ENCODE measurements around the gene CHST8.

Gene CHST8

GRCh38 chr19:33618884-33619283 lies 2.9 kb upstream of the CHST8 start:
- DNase-seq = no peak

GRCh38 chr19:33620611-33621010 lies 1.1 kb upstream of the CHST8 start:
- DNase-seq = no peak

DNA sequence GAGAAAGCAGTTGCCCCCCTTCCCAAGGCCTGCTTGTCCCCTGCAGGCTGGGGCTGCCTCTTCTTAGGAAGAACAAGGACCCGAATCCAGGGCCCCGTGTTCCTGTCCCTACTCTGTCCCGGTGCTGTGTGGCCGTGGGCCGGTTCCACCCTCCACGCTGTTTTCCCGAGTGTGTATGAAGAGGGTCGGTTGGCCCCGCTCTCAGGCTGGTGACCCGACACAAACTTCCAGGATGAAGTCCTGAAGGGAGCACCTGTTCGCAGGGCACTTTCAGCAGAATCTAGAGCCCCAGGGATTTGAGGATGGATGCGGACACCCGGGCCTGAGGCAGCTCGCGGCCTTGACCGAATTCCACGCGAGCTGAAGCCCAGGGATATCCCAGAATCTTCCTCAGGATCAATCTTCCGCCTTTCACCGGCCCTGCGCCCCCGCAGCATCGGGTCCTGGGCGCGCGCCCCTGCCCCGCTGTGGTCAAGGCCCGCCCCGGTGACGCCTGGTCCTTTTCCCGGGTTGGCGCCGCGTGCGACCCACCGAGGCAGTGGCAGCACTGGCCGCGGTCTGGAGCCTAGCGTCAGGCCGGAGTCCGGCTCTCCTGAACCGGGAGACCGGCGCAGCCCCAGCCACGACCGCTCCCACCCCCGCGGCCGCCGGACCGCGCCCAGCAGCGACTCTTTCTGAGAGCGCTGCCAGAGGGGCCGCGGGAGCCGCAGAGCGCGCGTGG lies 528 bp upstream of the CHST8 start:
- peak; percentile 57 for DNase-seq

- DNase-seq = no peak
Measured at GRCh38 chr19:33622505-33622808, 704 bp downstream of the CHST8 start.

DNA sequence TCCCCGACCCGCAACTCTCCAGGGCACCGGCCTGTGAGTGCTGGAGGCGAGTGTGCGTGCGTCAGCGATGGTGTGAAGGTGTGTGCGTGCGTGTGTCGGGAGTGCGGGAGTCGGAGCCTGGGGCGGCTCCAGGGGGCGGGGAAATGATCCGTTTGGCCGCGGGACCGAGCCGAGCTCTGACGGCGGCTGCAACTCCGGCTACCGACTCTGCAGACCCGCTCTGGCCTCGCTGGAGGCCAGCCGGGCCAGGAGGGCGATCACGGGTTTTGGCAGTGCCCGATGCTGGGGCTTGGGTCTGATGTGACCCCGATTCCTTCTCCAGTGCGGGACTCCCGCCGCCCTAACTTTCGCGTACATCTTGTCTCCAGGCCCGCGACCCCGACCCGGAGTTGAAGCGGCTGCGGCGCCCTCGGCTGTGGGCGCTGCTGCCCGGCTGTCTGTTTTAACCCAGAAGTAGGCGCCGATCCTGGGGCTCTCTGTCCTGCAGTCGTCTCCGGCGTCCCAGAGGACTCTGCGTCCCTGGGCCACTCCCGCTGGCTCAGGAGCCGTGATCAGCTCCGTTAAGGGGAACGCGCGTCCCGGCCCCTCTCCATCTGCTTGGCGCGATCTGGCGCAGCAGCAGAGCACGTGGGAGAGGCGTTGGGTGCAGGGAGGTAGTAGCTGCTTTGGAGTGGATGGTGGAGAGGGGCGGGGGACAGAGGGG lies 1.2 kb downstream of the CHST8 start:
- DNase-seq = peak; percentile 74

DNA sequence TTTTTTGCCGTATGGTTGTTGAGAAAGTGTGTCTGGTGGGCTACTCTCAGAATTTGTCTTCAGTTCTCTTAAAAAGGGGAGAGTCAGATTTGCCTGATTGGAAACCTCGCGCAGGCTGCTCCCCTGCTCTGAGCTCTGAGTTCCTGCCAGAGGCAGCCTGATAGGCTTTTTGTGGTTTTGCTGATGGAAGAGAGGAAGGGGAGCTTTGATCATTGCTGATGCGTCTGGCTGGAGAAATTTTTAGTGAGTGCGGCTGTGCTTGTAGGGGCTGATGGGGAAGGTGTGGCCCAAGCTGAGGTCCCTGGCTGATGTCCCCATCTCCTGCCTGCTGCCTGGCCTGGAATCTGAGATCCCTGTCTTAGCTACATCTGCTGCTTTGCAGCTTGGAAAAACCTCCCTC lies 2.8 kb downstream of the CHST8 start:
- peak; percentile 17 for DNase-seq

DNA sequence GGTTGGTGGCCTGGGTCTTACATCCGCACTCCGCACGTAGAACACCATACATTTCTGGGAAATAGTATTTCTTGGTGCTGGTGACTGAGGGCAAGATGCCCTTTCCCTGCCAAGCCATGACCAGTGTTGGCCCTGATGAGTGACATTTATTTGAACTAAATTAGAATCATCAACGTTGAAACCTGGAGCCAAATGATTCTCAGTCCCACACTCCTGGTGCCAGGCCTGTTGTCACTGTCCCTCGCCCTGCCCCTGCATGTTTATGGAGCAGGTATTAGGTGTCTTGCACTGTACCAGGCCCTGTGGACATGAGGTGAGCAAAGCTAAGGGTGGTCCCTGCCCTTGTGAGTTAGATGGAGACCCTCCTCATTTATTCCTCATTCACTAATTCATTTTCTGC lies 5.8 kb downstream of the CHST8 start:
- no peak for DNase-seq

DNA sequence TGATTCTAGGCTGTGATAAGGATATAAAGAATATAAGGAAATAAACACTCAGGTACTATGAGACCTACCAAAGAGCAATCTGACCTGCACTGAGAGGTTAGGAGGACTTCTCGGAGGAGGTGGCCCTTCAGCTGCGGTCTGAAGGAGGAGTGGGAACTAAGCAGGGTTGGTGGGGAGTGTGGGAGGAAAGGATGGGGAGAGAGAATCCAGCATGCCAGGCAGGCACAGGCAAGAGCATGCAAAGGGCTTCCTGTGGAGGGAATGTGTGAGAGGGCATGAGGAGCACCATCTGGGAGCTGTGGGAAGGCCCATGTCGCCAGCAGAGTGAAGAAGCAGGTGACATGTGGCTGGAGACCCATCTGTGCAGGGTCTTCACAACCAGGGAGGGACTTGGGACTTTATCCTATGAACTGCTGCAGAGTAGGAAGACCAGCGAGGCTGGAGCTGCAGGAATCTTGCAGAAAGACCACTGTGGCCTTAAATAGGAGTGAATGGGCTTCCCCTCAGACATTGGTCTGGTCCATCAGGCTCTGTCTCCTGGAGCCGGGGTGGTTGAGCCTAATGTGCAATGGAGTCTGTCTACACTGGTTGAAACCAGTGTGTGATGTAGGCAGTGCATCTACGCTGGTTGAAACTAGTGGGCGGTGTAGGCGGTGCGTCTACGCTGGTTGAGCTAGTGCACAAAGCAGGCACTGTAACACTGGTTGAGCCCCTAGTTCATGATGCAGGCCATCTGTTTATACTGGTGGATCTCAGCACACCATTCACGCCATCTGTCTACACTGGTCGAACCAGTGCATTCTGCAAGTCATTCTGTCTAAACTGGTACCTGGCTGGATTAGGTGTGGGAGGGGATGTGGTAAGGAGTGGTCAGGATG lies 6.4 kb downstream of the CHST8 start:
- no peak for DNase-seq

DNA sequence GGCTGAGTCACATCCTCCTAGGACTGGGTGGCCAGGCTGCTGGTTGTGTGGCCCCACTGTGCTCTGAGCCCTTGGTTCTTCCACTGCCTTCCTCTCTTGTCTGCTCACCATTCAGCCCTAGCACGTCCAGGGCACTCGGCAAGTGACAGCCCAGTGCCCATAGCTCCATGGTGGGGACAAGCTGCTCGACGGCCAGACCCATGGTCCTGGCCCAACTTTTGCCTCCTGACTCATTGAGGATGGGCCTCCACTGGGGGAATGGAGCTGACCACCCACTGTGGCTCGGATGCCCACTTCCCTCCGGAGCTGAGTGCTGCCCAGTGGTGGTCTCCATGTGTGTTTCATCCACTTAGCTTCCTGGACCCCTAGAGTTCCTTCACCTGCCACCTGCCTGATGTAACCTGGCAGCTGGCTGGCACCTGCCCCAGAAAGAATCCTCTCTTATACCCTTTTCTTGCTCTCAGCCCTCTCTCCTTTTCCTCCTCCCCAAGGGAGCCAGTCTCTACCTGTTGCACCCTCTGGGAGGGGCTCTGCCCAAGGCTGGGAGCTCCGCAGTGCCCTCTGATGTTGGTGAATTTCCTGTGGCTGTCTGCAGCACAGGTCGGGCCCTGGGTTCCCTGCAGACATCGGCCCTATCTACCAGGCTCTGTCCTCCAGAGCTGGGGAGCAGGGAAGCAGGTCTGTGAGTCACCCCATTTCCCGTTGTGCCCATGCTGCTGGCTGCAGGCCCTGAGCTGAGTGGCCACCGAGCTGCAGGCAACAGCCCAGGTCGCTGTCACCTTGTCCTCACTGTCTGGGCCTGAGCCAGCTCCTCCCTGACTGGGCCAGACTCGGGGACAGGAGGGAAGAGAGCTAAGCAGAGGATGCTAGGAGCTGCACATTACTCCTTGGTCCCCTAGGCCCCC lies 7.4 kb downstream of the CHST8 start:
- no peak for DNase-seq

- no peak for DNase-seq
Measured at GRCh38 chr19:33629826-33630375, 8.1 kb downstream of the CHST8 start.

- DNase-seq = no peak
Measured at GRCh38 chr19:33630880-33631608, 9.3 kb downstream of the CHST8 start.

DNA sequence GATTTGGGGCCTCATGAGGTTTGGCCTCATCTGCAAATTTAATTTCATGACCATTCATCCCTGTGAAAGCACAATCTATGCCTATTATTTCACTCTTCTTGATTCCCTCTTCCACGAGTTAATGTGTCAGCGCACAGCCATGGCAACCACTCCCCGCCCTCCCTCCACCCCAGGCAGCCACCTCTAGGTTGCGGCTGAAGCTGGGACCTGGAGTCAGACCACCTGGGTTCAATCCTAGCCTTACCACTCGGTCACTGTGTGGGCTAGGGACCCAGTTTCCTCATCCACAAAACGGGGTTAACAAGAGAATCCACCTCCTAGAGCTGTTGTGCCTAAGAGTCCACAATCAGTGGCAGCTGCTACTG lies 9.8 kb downstream of the CHST8 start:
- DNase-seq = no peak

DNA sequence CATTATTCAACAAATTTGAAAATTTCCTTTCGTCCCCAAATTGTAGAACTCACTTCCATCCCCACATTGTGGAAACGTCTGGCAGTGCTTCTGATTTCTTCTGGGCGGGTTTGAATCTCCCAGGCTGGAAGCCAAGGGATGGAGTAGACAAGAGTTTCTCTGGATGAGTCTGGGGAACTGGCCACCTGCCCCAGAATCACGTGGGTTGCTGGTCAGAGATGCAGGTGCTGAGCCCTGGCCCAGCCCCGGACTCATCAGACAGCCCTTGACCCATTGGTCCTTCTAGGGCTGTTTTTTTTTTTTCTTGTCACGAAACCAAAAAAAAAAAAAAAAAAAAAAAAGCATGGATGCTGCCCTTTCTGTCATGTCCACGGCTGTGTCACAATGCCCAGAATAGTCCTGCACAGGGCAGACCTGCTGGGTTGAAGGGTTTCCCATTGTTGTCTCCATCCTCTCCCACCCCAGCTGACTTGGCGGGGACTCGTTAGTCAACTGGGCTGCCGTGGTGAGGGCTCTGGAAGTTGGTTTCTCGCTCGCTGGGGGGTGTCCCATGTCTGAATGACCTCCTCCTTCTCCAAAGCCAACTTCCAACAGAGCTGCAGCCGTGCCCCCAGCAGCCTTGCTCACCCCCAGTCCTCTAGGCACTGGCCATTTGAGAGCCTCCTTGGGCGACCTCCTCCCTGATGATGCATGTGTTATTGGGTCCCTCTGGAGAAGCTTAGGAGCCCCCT lies 12.8 kb downstream of the CHST8 start:
- no peak for DNase-seq

DNA sequence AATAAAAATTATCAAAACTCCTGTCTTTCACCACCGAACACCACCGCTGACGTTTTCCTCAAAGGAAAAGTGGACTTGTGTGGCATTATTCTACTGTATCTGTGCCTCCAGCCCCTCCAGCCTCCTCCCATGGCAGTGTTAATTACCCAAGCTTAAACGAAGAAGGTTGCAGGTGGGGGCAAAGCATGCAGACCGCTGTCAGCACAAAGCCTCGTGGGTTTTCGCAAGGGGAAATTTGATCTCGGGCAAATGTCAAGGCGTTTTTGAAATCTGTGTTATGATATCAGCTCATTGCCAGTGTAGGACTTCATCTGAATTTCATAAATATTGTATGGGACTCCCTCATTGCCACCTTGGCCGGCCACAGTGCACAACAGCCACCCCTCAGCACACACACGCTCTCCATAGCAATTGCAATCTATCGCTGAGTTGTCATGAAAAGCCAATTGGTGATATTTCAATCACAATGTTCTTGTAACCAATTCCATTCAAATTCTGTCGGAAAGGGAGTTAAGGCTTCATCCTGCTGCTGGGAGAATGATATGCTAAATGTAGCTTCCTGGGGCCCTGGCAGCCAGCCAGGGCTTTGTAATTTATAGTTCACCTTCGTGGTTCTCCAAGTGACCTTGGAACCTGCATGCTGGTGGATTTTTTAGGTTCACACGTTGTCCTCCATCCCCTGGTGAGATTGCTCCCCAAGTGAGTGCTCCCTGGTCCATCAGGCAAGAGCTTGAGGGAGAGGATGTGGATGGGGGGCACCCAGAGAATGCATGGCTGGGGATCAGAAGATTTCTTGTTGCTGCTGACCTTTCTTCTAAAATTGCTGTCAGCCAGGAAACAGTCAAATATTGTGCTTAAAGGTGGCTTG lies 16.6 kb downstream of the CHST8 start:
- DNase-seq = no peak

DNA sequence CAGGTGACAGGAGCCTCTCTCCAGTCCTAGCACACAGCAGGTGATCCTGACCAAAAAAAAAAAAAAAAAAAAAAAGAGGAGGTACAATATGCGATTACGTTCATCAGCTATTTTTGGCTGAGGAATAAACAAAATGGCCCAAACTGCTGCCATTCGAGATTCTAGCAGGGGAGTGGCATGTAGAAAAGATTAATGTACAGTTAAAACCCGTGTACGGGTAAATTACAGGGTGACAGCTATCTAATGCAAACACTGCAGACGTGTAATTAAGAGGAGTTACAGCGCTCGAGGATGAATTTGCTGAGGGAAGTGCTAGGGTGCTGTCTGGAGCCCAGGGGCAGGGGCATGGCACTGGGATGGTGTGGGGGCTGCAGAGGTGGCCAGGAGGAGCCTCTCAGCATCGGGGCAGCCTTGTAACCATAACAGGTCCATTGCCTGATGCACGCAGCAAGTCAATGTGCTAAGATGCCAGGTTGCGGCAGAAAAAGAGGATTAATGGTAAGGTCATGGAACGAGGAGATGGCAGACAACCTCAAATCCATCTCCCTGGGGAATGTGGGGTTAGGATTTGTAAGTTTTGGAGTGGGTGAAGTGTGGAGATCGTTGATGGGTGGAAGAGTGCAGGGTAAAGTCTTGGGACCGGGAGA lies 17.4 kb downstream of the CHST8 start:
- DNase-seq = no peak

DNA sequence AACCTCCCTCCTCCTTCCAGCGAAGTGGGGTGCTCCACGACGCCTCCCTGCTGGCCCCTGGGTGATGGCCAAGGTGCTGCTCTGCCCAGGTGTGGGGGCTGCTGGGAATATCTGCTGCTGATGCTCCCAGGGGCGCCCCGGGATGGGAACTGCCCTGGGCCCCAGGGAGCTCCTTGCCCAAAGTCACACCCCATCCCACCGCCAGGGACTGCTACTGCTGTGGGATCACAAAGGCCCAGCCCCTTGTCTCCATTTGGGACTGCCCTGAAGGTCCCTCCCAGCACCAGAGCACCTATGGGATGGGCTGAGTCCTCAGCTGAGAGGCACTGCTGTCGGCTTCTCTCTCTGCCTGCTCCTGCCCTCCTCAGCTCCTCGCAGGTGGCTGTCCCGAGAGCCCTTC lies 19.0 kb downstream of the CHST8 start:
- no peak for DNase-seq

GRCh38 chr19:33641261-33641660 lies 19.5 kb downstream of the CHST8 start:
- DNase-seq = no peak

GRCh38 chr19:33641956-33642498 lies 20.3 kb downstream of the CHST8 start:
- no peak for DNase-seq

DNA sequence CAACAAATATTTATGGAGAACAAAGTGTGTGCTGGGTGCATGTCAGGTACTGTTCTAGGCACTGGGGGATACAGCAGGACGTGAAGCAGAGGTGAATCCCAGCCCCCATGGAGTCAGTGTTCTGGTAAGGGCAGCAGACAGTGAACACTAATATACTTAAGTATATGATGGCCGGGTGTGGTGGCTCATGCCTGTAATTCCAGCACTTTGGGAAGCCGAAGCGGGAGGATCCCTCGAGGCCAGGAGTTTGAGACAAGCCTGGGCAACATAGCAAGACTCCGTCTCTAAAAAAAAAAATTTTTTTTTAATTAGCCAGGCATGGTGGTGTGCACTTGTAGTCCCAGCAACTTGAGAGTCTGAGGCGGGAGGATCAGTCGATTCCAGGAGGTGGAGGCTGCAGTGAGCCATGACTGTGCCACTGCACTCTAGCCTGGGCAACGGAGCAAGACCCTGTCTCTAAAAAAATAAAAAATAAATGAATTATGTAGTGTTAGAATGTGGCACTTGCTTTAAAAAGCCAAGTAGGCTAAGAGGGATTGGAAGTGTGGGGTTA lies 22.6 kb downstream of the CHST8 start:
- DNase-seq = no peak
